GM06990 (cell line): ENCODE results near the gene KCNT1.
"Not testable (repeated sequence)": the region's sequence is repeated elsewhere in the genome, so short reads cannot be mapped to it uniquely, and the experiment has no call there.

ENCODE experiments used
- DNase-seq: peaks from one replicate; pipeline ENCODE4 v3.0.0-alpha.2; 2011; ENCODE audit not compliant: insufficient read length; ENCODE audit errors: extremely low read depth
- H3K27me3 ChIP-seq: replicated peaks from 2 replicates; pipeline ENCODE4 v1.6.0; 2011; ENCODE audit warnings: low read length; ENCODE audit not compliant: control insufficient read depth, insufficient read depth
- H3K36me3 ChIP-seq: 2 replicates; pipeline ENCODE4 v1.5.1; 2011; ENCODE audit warnings: low read length; ENCODE audit not compliant: control insufficient read depth, insufficient read depth
- H3K4me3 ChIP-seq: replicated peaks from 2 replicates; pipeline ENCODE4 v1.5.1; 2011; ENCODE audit warnings: low read depth, mild to moderate bottlenecking, control low read depth, low read length
- CTCF ChIP-seq: IDR thresholded peaks from 2 replicates; pipeline ENCODE4 v1.5.1; 2011; ENCODE audit warnings: low read length, control low read depth, mild to moderate bottlenecking, inconsistent platforms; ENCODE audit not compliant: insufficient read depth, poor library complexity, severe bottlenecking

The KCNT1 gene

DNA sequence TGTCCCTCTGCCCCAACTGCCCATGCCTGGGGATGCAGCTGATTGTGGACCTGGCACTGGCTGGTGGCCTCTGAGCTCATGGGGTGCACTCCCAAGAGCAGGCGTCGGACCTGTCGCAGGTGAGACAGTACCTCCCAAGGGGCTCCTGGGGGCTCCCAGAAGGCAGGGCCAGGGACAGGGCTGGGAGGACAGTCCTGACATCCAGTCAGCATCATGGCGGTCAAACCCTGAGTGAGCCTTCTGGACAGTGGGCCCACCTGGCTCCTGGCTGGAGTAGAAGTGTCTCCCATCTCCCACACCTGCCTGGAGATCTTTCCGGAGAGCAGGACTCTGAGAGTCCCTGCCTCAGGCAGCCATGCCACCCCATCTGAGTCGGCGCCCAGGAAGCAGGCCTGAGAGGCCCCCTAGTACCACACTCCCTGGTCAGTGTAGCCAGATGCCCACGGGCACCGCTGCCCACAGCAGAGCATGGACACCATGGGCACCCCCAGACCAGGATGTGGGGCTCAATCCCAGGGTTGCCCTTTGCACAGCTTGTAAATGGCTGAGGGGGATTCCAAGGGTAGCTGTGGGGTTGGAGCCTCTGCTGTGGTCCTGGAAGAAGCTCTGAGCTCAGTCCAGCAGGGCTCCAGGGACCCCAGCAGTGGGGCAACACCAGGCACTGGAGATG lies 32.2 kb upstream of the KCNT1 start:
- Histone ChIP-seq H3K27me3 (no peaks in the 10 kb centered on the region), H3K36me3 (no peaks in the 10 kb centered on the region), H3K4me3 (no peak overlapping the region)
- TF ChIP-seq CTCF: no peak
- DNase-seq: no peak

DNA sequence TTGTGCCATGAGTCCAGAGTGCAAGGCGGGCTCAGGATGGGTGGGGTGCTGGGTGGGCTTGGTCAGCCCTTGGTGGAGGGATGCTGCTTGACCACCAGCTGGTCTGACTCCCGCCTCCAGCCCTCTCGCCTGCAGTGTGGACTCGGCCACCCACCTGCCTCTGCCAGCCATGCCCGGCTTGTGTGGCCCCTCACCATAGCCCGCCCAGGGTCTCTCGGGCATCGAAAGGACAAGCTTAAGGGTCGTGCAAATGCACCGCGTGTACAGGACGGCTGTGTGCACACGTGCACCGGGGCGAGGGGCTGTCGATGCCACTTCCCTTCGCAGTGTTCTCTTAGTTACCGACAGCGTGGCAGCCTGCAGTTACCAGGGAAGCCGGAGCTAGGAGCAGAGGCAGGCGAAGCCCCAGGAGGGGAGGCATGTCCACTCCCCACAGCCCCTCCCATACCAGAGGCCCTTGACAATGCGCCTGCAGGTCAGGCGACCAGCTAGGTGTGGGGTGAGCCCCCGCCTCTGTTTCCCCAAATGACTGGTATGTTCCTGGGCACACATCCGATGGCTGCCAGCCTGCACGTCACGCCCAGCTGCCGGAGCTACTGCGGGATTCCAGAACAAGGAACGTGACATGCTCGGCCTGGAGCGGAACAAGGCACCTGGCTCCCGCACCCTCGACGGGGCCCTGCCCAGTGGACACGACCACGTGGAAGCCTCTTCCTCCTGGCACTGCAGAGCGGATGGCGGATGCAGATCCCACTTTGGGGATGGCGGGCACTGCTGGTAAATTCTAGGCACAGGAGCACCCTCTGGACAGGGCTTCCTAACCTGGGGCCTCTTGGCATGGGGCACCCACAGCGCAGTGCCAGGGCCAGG lies 31.0 kb upstream of the KCNT1 start:
- H3K27me3 ChIP-seq: no peaks in the 10 kb centered on the region
- no peak for TF ChIP-seq CTCF
- no peak for DNase-seq

DNA sequence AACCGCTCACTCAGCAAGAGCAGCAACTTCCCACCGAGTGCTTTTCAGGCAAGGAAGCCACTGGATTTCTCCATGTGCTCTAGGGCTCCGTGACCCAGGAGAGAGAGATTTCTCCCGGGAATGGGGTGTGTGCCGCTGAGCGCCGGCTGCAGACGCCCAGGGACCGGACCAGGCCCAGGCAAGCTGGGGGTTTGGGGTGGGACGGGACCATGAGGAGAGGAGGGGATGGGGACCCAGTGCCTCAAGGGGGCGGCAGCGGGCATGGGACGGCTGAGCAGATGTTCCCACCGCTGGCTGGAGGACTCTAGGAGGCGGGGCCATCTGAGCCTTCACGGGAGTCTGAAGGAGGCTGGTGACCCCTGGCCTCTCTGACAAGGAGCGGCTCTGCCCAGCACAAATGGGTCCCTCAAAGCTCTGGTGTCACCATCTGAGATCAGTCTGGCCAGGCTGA lies 30.4 kb upstream of the KCNT1 start:
- no peak for DNase-seq
- Histone ChIP-seq H3K4me3 (no peak overlapping the region), H3K36me3 (no peaks in the 10 kb centered on the region), H3K27me3 (no peaks in the 10 kb centered on the region)
- no peak for TF ChIP-seq CTCF

More for the DNA sequence above, 31.0 kb upstream of the KCNT1 start:
- Histone ChIP-seq H3K36me3 (no peaks in the 10 kb centered on the region), H3K4me3 (no peak overlapping the region)

GRCh38 chr9:135672786-135673185 lies 29.2 kb upstream of the KCNT1 start:
- not testable (repeated sequence) for H3K36me3 ChIP-seq, H3K4me3 ChIP-seq, DNase-seq, H3K27me3 ChIP-seq

- Histone ChIP-seq H3K27me3 (no peaks in the 10 kb centered on the region), H3K4me3 (no peak overlapping the region), H3K36me3 (no peaks in the 10 kb centered on the region)
- no peak for TF ChIP-seq CTCF
- no peak for DNase-seq
Observed at GRCh38 chr9:135673941-135674340, 28.0 kb upstream of the KCNT1 start.

GRCh38 chr9:135674977-135675376 lies 27.0 kb upstream of the KCNT1 start:
- TF ChIP-seq CTCF: no peak
- H3K27me3 ChIP-seq: no peaks in the 10 kb centered on the region
- DNase-seq: no peak
- no peak overlapping the region for H3K4me3 ChIP-seq
- H3K36me3 ChIP-seq: no peaks in the 10 kb centered on the region
